Putamen (tissue), 1 donor: ENCODE data around the gene SLC25A23.
A peak's percentile ranks its signal among the peaks of the same experiment; 100 is the strongest.

Experiments
- DNase-seq: peaks from one replicate; pipeline ENCODE4 v3.0.0-alpha.2; 2016; ENCODE audit warnings: low spot score

SLC25A23 gene

GRCh38 chr19:6424939-6425731, 34.5 kb downstream of the SLC25A23 start:
- DNase-seq: peak; percentile 100

DNA sequence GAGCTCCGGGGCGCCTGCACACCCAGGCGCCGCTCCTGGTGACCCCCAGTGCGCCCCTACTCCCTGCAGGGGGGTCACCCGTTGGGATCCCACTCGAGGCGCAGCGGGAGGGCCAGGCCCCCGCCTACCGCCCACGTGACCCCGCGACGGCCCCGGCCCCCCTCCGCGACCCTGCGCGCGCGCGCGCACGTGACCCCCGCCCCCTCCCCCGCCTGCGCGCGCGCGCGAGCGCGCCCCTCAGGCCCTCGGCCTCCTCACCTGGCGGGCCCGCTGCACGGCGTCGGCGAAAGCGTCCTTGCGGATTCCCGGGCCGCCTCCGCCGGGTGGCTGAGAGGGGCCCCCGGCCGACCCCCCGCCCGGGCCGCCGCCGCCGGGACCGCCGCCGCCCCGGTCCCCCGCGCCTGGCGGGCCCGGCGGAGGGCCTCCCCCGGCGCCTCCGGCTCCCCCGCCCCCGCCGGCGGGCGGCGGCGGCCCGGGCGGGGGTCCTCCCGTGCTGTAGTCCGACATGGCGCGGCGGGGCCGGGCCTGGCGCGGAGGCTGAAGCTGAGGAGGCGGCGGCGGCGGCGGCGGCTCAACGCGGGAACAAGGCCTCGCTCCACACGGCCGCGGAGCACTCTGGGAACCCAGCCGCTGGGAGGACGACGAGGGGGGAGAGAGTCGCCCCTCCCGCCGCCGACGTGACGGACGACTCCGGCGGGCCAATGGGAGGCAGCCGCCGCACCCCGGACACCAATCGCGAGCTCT, 35.2 kb downstream of the SLC25A23 start, which contains the start of gene KHSRP:
TSS of gene KHSRP (minus strand) at position 617 of the 744 bp plus-strand sequence. CDS start at position 507, 110 bp downstream.
- no peak for DNase-seq

DNA sequence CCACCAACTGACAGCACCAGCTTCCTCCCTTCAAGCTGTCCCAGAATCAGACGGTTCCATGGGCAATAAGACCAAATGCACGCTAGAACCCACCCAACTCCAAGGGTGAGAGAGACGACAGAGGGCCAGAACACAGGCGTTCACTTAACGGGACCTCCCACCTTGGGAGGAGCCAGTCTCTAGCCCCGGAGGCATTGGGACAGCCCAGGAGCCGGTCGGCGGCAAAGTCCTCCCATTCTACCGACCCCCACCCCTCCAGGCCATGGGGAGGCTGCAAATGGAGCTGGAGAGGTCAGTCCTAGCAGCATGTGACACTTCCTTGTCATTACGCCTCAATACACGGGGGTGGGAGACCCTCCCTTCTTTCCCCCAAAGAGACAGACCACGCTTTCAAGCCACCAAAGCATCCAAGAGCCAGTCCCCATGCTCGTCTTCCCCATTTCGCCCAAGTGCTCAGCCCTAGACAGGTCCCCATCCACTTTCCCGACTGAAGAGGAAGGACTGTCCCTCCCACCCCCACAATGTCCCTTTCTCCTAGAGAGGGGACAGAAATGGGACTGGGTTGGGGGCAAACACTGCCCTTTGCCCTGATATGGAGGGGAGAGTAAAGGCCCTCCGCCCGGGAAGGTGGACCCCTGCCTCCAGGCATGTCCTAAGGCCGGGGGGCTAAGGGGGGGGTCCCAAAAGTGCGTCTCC, 35.9 kb downstream of the SLC25A23 start:
- no peak for DNase-seq

DNA sequence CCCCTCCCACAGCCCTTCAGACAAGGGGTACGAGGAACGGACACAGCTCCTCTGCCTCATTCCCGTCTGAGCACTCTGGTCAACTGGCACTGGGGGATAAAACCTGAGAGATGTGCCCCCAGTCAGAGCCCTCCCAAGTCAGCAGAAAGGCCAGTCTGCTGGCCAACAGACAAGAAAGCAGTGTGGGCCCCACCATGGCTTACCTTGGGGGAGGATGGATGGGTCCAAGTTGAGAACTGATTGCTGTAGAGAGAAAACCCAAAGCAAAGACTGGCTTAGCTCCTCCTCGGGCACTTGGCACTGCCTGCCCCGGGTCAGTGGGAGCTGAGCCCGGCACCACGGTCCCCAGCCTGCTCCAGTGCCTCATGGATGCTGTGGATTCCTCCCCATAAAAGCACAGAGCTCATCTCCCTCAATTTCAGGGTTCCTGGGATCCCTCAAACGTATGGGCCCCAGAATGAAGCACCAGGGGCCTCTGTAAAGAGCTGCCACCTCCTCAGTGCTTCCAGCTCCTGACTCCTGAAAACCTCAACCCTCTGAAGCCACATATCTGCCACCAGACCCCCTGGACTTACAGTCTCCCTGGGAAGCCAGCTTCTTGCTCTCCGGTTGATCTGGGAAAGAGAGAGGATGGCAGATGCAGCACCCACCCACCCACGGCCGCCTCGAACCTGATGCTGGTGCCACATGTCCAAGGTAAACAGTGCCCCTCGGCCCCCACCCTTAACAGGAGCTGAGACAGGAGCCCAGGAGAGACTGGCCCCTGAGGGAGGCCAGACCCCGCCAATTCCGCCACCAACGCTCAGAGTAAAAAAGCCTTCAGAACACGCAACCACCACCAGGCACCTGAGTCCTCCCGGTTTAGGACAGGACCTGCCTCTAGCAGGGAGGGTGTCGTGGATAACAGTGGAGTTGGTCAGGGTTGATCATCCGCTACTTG, 38.2 kb downstream of the SLC25A23 start:
- no peak for DNase-seq

- DNase-seq: no peak
Observed at GRCh38 chr19:6418562-6418932, 41.0 kb downstream of the SLC25A23 start.

DNA sequence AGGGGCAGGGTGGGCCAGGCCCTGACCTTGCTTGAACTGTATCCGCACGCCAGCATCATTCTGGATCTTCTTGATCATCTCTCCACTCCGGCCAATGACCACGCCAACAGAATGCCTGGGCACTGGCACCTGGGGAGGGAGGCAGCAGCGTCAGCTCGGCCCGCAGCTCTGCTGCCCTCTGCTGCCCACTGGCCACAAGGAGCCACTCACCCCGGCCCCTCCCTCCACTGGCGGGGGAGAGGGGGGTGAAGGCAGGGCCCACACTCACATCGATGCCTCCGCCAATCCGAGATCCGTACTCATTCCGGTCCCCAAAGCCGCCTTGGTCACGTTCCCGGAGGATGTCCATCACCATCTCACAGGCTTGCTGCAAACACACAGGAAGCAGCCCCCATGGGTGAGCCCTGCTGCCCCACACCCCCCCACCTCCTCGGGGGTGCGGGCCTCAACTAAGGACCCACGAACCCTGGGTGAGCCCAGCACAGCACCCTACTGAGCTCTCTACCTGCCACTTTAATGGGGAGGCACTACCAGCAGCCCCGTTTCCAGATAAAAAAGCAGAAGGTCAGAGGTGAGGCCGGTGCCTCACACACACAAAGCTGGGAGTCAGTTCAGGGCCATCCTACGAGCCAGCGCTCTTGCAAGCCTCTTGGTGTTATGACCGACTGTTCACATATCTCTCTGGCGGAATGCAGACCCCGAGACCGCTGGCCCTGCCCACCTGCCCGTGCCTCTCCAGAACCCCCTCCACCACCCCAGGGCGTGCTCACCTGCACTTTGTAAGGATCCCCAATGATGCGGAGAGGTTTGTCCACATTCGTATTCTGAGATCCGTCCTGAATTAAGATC, 41.7 kb downstream of the SLC25A23 start:
- peak; percentile 36 for DNase-seq

DNA sequence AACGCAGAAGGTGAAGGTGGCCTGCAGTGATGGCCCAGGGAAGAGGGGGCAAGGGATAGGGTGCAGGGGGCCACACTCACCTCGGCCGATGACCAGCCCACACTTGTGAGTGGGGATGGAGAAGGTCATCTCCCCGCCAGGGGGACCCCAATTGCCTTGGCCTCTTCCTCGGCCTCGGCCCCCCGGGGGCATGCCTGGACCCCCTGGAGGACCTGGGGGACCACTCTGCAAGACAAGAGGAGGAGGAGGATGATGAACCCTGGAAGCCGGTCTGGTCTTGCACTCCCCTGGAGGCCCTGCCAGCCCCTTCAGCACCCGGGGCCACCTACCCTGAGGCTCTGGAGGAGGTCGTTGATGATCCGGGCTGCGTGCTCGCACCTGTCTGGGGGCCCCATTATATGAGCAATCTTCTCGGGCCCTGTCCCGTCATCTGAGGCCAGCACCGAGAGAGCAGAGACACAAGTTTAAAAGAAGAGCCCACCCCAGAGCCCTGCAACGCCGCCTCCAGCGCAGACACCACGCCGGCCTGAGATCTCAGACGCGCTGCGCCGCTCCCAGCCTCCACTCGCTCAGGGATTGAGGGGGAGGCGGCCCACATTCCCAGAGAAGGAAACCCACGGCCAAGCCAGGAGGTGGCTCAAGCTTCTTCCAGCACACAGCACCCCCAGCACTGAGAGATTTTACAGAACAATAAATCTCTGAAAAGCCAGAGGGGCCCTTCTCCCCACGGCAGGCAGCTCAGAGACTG, 42.8 kb downstream of the SLC25A23 start:
- DNase-seq: no peak

- DNase-seq: no peak
Observed at GRCh38 chr19:6415591-6416190, 43.9 kb downstream of the SLC25A23 start.

GRCh38 chr19:6414793-6415590, 44.6 kb downstream of the SLC25A23 start:
- no peak for DNase-seq

- no peak for DNase-seq
Observed at GRCh38 chr19:6413721-6414643, 45.6 kb downstream of the SLC25A23 start.

DNA sequence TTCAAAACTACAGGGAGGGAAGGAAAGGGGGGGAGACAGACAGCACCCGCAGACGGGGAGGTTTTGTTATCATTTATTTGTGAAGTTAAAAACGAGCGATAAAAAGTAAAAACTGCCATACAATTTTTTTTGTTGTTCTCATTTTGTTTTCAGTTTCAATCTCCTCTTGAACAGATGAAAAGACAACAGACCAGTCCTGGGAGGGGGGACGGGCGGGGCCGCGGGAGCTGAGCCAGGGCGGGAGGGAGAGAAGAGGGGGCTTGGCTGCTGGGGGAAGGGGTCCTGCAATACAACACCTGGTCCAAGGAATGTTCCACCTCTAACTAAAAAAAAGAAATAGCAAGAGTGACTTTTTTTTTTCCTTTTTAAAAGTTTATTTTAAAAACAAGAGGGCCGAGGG, 46.3 kb downstream of the SLC25A23 start:
- no peak for DNase-seq

DNA sequence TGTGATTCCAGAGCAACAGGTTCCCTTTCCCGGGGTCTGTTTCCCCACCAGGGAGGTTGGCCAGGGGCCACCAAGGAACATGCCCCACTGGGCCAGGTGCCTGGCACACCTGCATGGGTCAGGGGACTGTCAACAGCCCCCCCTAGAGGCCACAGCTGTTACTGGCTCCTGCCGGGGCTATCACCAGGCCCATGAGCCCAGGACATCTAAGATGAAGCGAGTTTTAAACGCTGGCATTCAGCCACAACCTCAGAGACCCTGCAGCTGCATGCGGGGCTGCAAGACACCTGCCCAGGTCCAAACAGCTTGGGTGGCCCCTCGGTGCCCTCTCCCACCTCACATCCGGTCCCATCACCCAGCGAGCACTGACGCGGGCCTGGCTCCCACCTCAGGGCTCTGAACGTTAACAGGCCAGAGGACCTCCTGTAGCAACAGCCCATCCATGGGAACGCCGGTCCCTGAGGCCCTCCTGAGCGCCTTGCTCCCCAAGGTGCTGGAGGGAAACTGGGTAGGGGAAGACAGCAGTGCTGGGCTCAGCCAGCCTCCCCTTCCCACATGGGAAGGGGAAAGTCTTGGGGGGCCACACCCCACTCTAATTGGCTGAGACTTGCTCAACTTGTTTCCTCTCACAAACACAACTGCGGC, 47.0 kb downstream of the SLC25A23 start:
- no peak for DNase-seq

DNA sequence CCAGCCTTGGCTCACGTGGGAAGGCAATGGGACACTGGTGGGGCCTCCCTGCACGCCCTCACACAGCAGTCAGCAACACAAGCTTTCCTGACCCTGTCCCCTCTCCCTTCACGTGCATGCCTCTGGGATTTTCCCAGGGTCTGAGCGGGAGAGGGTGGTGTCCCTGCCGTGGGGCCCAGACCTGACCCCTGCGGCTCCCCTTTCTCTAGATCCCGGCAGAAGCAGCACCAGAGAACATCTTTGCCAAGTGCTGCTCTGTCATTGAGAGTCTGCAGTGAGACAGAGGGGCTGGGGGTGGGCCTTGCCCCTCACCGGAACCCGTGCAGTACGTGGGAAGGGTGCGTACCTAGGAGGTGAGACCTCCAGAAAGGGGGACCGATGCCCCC, 47.5 kb downstream of the SLC25A23 start:
- DNase-seq: no peak

DNA sequence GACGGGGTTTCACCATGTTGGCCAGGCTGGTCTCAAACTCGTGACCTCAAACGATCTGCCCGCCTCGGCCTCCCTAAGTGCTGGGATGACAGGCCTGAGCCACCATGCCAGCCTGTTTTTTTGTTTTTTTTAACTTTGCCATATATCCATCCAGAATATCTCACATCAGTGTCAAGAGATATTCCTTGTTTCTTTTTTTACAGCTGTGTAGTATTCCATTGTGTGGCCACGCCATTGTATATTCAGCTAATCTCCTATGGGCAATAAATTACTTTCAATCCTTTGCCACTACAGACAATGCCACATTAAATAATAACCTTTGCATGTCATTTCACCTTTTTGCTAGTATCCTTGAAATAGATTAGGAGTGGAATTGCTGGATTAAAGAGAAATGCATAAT, 50.2 kb downstream of the SLC25A23 start:
- no peak for DNase-seq

GRCh38 chr19:6406401-6406800, 53.2 kb downstream of the SLC25A23 start:
- DNase-seq: no peak

GRCh38 chr19:6402837-6403608, 56.6 kb downstream of the SLC25A23 start:
- peak; percentile 82 for DNase-seq
